Lower leg skin (tissue), 3 donors: Measurements from ENCODE around the gene ZNF543.

Experiments used
- POLR2A ChIP-seq, 2 donors: fragments of 450-650 bp; IDR thresholded peaks; one replicate each; pipeline ENCODE4 v1.6.1; 2016 to 2017; ENCODE audit warnings: antibody characterized with exemption in 2 of 2, mild to moderate bottlenecking in 1 of 2, moderate library complexity in 1 of 2
- TF ChIP-seq, protein P1 (sequence below), 3 donors: fragments of 450-650 bp; IDR thresholded peaks; one replicate each; pipeline ENCODE4 v1.5.1; 2016; ENCODE audit warnings: antibody characterized with exemption in 3 of 3, mild to moderate bottlenecking in 3 of 3, moderate library complexity in 2 of 3

DNA sequence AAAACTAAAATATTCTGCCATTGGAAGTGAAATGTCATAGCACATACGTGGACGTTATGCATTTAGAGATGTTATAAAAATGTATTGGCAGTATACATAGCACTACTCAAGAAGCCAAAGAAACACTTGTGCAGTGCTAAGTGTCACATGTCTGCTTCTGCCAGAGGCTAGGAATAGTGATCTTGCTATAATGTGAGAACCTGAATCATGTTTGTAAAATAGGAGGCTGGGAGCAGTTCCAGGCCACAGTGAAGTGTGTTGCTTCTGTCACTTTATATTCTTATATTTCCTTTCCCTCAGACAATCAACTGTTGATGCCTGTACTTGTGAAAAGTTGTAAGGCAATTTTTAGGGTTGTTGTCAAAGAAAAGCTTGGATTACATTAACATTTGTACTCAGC, 46.5 kb downstream of the ZNF543 start:
- TF ChIP-seq, protein P1, sequence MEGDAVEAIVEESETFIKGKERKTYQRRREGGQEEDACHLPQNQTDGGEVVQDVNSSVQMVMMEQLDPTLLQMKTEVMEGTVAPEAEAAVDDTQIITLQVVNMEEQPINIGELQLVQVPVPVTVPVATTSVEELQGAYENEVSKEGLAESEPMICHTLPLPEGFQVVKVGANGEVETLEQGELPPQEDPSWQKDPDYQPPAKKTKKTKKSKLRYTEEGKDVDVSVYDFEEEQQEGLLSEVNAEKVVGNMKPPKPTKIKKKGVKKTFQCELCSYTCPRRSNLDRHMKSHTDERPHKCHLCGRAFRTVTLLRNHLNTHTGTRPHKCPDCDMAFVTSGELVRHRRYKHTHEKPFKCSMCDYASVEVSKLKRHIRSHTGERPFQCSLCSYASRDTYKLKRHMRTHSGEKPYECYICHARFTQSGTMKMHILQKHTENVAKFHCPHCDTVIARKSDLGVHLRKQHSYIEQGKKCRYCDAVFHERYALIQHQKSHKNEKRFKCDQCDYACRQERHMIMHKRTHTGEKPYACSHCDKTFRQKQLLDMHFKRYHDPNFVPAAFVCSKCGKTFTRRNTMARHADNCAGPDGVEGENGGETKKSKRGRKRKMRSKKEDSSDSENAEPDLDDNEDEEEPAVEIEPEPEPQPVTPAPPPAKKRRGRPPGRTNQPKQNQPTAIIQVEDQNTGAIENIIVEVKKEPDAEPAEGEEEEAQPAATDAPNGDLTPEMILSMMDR (IDR thresholded peaks at IDR 0.05) = no peak
- no peak for TF ChIP-seq POLR2A (IDR thresholded peaks at IDR 0.05)
